MM.1S (cell line): ENCODE measurements around the gene CCDC136.

Experiments used
- EZH2 ChIP-seq: fragments of 300-600 bp; sonication (generic); optimal IDR thresholded peaks from 2 replicates; pipeline ENCODE3; 2017; ENCODE audit warnings: low read depth, mild to moderate bottlenecking, antibody characterized with exemption, low read length, mixed read lengths
- EZH2phosphoT487 ChIP-seq: fragments of 300-600 bp; sonication (generic); IDR thresholded peaks from 2 replicates; pipeline ENCODE4 v1.6.1; 2018; ENCODE audit warnings: antibody characterized with exemption, low read length
- TF ChIP-seq, protein P1 (sequence below): fragments of 300-600 bp; sonication (generic); IDR thresholded peaks from 2 replicates; pipeline ENCODE4 v1.5.1; 2016; ENCODE audit warnings: antibody characterized with exemption, low read length, mixed read lengths

DNA sequence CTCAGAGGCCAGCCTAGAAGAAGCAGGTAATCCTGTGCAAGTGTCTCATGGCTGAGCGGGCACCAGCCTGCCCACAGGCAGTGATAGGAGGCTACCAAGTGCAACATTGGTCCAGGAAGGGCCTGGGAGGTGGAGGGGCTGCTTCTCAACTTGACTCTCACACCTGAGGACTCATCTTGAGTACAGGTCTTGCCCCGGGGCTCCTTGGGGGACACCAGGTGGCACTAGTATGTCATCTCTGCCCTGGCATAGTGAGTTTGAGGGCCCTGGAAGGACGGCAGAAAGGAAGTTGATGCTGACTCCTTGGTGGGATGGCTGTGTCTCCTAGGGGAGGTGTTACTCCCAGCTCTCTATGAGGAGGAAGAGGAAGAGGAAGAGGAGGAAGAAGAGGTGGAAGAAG lies 2.3 kb downstream of the CCDC136 start:
- TF ChIP-seq, protein P1, sequence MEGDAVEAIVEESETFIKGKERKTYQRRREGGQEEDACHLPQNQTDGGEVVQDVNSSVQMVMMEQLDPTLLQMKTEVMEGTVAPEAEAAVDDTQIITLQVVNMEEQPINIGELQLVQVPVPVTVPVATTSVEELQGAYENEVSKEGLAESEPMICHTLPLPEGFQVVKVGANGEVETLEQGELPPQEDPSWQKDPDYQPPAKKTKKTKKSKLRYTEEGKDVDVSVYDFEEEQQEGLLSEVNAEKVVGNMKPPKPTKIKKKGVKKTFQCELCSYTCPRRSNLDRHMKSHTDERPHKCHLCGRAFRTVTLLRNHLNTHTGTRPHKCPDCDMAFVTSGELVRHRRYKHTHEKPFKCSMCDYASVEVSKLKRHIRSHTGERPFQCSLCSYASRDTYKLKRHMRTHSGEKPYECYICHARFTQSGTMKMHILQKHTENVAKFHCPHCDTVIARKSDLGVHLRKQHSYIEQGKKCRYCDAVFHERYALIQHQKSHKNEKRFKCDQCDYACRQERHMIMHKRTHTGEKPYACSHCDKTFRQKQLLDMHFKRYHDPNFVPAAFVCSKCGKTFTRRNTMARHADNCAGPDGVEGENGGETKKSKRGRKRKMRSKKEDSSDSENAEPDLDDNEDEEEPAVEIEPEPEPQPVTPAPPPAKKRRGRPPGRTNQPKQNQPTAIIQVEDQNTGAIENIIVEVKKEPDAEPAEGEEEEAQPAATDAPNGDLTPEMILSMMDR: peak; percentile 74
- TF ChIP-seq EZH2: no peak
- TF ChIP-seq EZH2phosphoT487: no peak
